ENCODE measurements around the gene ARHGEF12.

ARHGEF12 gene

DNA sequence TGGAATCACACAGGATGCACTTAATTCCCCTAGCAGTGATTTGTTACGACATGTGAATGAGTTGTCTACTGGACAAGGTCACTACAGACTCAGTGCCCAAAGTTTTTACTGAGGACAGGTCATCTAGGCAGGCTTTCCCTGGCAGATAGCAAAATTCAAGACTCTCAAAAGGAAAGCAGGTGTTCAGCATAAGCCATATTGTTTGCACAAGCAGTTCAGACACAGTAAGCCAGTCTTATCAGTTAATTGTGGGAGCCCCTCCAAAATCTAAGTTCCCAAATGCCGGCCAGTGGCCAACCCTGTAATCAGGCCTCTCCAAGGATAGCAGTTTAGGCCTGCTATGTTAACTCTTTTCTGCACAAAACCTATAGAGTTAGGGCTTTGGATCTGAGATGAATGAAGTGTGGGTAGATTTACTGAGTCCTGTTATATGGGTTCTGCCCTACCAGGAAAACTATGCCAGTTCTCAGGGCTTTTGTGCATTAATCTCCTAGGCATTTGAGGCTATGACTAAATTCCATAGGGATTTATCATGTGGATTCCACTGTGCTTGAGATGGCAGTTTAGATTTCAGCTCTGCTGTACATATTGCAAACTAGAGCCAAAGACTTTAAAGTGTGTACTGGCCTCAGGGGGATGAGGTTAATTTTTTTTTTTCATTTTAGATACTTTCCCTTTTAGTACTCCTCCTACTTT, 4.8 kb upstream of the ARHGEF12 start:
- no peak overlapping the region for H3K4me3 ChIP-seq (ENCODE audit: insufficient read depth, low read depth, low read length, poor library complexity, severe bottlenecking)
- peaks cover 13% of the 10 kb centered on the region for H3K4me1 ChIP-seq (ENCODE audit: control insufficient read depth, insufficient read depth, low read length, poor library complexity, severe bottlenecking)
- H3K27ac ChIP-seq (ENCODE audit: insufficient read depth, low read length, poor library complexity, severe bottlenecking), result no peak overlapping the region
- H3K9me3 ChIP-seq (ENCODE audit: control insufficient read depth, low read length), result no peaks in the 10 kb centered on the region
- H3K27me3 ChIP-seq (replicated peaks; ENCODE audit: control insufficient read depth, insufficient read depth, low read length, poor library complexity, severe bottlenecking), result peaks cover 4% of the 10 kb centered on the region
- no peak for DNase-seq
- no peaks in the 10 kb centered on the region for H3K36me3 ChIP-seq (ENCODE audit: control insufficient read depth, insufficient read depth, low read length)

DNA sequence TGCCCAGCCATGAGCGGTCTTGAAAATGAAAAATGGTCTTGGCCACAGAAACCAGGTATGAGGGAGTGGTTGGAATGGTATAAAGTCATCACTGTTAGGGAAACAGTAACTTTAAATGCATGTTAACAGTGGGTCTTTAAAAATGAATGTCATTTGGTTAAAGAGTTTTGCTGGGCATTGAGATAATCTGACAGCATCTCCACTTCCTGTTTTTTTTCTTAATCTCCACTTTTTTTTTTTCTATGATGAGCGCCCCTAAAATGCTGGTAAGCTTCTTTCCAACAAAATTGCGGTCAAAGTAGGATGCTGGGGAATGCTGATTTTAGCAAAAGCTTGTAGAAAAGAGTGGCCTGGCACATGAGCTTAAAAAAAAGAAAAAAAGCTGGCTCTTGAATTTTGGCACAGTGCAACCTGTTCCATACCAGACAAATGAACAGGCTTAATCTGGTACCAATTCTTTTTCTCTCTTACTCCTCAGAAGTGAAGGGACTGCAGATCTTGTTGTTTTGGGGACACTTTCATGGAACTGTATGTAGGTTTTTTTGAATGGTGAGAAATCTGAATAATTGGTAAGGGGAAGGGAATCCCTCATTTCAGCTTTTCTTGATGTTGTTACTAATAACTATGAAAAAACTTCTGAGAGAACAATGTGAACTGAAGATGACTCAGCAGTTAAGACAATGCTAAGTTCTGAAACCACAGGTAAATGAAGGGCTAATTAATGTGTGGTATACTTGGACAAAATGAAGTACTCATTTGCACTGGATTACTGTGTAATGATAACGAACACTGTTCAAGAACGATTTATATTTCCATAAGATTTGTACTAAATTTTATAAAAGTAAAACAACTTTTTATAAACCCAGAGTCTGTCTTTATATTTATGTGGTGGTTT, 3.1 kb upstream of the ARHGEF12 start:
- no peak overlapping the region for H3K27ac ChIP-seq (ENCODE audit: insufficient read depth, low read length, poor library complexity, severe bottlenecking)

DNA sequence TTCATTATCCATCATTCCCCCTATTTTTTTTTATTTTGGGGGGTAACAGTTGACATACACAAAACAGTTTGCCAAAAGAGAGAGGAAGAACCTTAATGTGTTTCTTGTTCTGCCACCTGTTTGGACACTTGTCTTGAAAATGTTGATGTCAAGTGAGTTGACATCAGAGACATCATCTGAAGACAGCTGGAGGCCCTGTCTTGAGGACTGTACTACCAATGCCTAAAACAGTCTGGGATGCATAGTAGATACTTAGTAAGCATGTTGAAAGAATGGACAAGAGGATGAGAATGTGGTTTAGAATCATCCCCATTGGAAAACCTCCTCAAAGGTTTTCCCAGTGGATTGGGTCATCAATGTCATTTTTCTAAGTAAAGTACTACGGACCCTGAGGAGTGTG, 2.4 kb upstream of the ARHGEF12 start:
- H3K4me1 ChIP-seq (ENCODE audit: control insufficient read depth, insufficient read depth, low read length, poor library complexity, severe bottlenecking), result peaks cover 19% of the 10 kb centered on the region
- DNase-seq, result no peak
- peaks cover 14% of the 10 kb centered on the region for H3K27me3 ChIP-seq (replicated peaks; ENCODE audit: control insufficient read depth, insufficient read depth, low read length, poor library complexity, severe bottlenecking)

More for the DNA sequence above, 3.1 kb upstream of the ARHGEF12 start:
- no peak for DNase-seq
- Histone ChIP-seq H3K4me1 (ENCODE audit: control insufficient read depth, insufficient read depth, low read length, poor library complexity, severe bottlenecking) (peaks cover 19% of the 10 kb centered on the region), H3K9me3 (ENCODE audit: control insufficient read depth, low read length) (no peaks in the 10 kb centered on the region), H3K4me3 (ENCODE audit: insufficient read depth, low read depth, low read length, poor library complexity, severe bottlenecking) (no peak overlapping the region), H3K27me3 (replicated peaks; ENCODE audit: control insufficient read depth, insufficient read depth, low read length, poor library complexity, severe bottlenecking) (peaks cover 9% of the 10 kb centered on the region), H3K36me3 (ENCODE audit: control insufficient read depth, insufficient read depth, low read length) (no peaks in the 10 kb centered on the region)

GRCh38 chr11:120334332-120334731, 1.9 kb upstream of the ARHGEF12 start:
- no peak for DNase-seq
- no peaks in the 10 kb centered on the region for H3K9me3 ChIP-seq (ENCODE audit: control insufficient read depth, low read length)
- H3K4me1 ChIP-seq (ENCODE audit: control insufficient read depth, insufficient read depth, low read length, poor library complexity, severe bottlenecking), result peaks cover 19% of the 10 kb centered on the region
- no peaks in the 10 kb centered on the region for H3K36me3 ChIP-seq (ENCODE audit: control insufficient read depth, insufficient read depth, low read length)
- no peak overlapping the region for H3K4me3 ChIP-seq (ENCODE audit: insufficient read depth, low read depth, low read length, poor library complexity, severe bottlenecking)
- H3K27me3 ChIP-seq (replicated peaks; ENCODE audit: control insufficient read depth, insufficient read depth, low read length, poor library complexity, severe bottlenecking), result peaks cover 14% of the 10 kb centered on the region
- no peak overlapping the region for H3K27ac ChIP-seq (ENCODE audit: insufficient read depth, low read length, poor library complexity, severe bottlenecking)

More for the DNA sequence above, 2.4 kb upstream of the ARHGEF12 start:
- H3K4me3 ChIP-seq (ENCODE audit: insufficient read depth, low read depth, low read length, poor library complexity, severe bottlenecking), result no peak overlapping the region
- no peaks in the 10 kb centered on the region for H3K9me3 ChIP-seq (ENCODE audit: control insufficient read depth, low read length)
- no peak overlapping the region for H3K27ac ChIP-seq (ENCODE audit: insufficient read depth, low read length, poor library complexity, severe bottlenecking)
- H3K36me3 ChIP-seq (ENCODE audit: control insufficient read depth, insufficient read depth, low read length), result no peaks in the 10 kb centered on the region

GRCh38 chr11:120334894-120335462, 1.2 kb upstream of the ARHGEF12 start:
- Histone ChIP-seq H3K4me3 (ENCODE audit: insufficient read depth, low read depth, low read length, poor library complexity, severe bottlenecking) (peak overlapping the region; percentile 67), H3K9me3 (ENCODE audit: control insufficient read depth, low read length) (no peaks in the 10 kb centered on the region), H3K4me1 (ENCODE audit: control insufficient read depth, insufficient read depth, low read length, poor library complexity, severe bottlenecking) (peaks cover 19% of the 10 kb centered on the region), H3K27me3 (replicated peaks; ENCODE audit: control insufficient read depth, insufficient read depth, low read length, poor library complexity, severe bottlenecking) (peaks cover 12% of the 10 kb centered on the region), H3K36me3 (ENCODE audit: control insufficient read depth, insufficient read depth, low read length) (no peaks in the 10 kb centered on the region), H3K27ac (ENCODE audit: insufficient read depth, low read length, poor library complexity, severe bottlenecking) (no peak overlapping the region)
- DNase-seq, result peak in 2 of 3 donors; percentile 16 to 50

- Histone ChIP-seq H3K27ac (ENCODE audit: insufficient read depth, low read length, poor library complexity, severe bottlenecking) (no peak overlapping the region), H3K9me3 (ENCODE audit: control insufficient read depth, low read length) (no peaks in the 10 kb centered on the region), H3K4me1 (ENCODE audit: control insufficient read depth, insufficient read depth, low read length, poor library complexity, severe bottlenecking) (peaks cover 19% of the 10 kb centered on the region), H3K27me3 (replicated peaks; ENCODE audit: control insufficient read depth, insufficient read depth, low read length, poor library complexity, severe bottlenecking) (peaks cover 10% of the 10 kb centered on the region), H3K36me3 (ENCODE audit: control insufficient read depth, insufficient read depth, low read length) (no peaks in the 10 kb centered on the region), H3K4me3 (ENCODE audit: insufficient read depth, low read depth, low read length, poor library complexity, severe bottlenecking) (peak overlapping the region; percentile 67)
- DNase-seq, result no peak
Observed at GRCh38 chr11:120335556-120335907, 681 bp upstream of the ARHGEF12 start.

- Histone ChIP-seq H3K27me3 (replicated peaks; ENCODE audit: control insufficient read depth, insufficient read depth, low read length, poor library complexity, severe bottlenecking) (peaks cover 10% of the 10 kb centered on the region), H3K4me1 (ENCODE audit: control insufficient read depth, insufficient read depth, low read length, poor library complexity, severe bottlenecking) (peaks cover 19% of the 10 kb centered on the region), H3K27ac (ENCODE audit: insufficient read depth, low read length, poor library complexity, severe bottlenecking) (no peak overlapping the region), H3K36me3 (ENCODE audit: control insufficient read depth, insufficient read depth, low read length) (no peaks in the 10 kb centered on the region), H3K4me3 (ENCODE audit: insufficient read depth, low read depth, low read length, poor library complexity, severe bottlenecking) (peak overlapping the region; percentile 67), H3K9me3 (ENCODE audit: control insufficient read depth, low read length) (no peaks in the 10 kb centered on the region)
- DNase-seq, result peak in 1 of 3 donors; percentile 10
Observed at GRCh38 chr11:120336641-120337354, 585 bp downstream of the ARHGEF12 start.

GRCh38 chr11:120337355-120338106, 1.3 kb downstream of the ARHGEF12 start:
- H3K27me3 ChIP-seq (replicated peaks; ENCODE audit: control insufficient read depth, insufficient read depth, low read length, poor library complexity, severe bottlenecking), result peaks cover 18% of the 10 kb centered on the region
- peaks cover 19% of the 10 kb centered on the region for H3K4me1 ChIP-seq (ENCODE audit: control insufficient read depth, insufficient read depth, low read length, poor library complexity, severe bottlenecking)
- H3K9me3 ChIP-seq (ENCODE audit: control insufficient read depth, low read length), result no peaks in the 10 kb centered on the region
- no peak for DNase-seq
- H3K36me3 ChIP-seq (ENCODE audit: control insufficient read depth, insufficient read depth, low read length), result no peaks in the 10 kb centered on the region
- H3K27ac ChIP-seq (ENCODE audit: insufficient read depth, low read length, poor library complexity, severe bottlenecking), result no peak overlapping the region
- peak overlapping the region; percentile 67 for H3K4me3 ChIP-seq (ENCODE audit: insufficient read depth, low read depth, low read length, poor library complexity, severe bottlenecking)
